ENCODE measurements around the gene B3GNT2.

B3GNT2 gene

DNA sequence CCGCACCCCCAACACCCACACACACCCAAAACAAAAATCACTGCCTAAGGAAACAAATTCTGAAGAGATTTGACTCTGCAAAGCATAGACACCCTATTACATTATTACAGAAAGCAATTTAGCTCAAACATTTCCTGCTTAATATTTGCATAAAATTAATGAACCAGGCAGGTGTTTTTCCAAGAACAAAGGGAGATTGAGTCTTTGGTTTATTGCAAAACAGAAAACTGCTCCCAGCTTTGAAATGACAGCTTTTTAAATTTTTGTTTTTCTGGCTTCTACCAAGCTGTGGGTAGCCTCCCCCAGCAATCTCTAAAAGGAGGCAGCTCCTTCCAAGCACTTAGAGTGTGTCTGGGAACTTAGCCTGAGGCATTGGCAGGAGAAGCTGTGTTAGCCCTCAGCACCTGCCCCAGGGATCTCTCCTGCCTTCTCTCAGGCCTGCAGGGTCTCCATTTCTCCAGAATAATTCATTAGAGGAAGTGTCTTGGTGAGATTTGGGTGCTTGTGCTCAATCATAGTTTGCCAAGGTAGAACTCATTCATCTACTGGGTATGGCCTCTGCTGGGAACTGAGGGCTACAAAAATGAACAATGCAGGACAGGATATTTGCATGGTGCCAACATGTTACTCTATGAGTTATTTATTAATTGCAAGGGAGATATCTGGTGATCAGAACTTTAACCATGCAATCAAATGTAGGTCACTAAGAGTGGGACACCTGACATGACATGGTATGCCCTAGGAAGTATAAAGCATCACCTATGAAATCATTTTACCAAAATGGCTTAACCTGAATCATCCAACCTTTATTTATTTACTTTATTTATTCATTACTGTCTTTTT, 58.7 kb downstream of the B3GNT2 start:
- Histone ChIP-seq H3K4me1 (ENCODE audit: insufficient read depth, low read length, poor library complexity, severe bottlenecking) (no peaks in the 10 kb centered on the region), H2AFZ (ENCODE audit: low read length) (no peak overlapping the region), H4K20me1 (ENCODE audit: insufficient read depth, low read length, poor library complexity, severe bottlenecking) (no peaks in the 10 kb centered on the region), H3F3A (ENCODE audit: low read depth) (no peaks in the 10 kb centered on the region), H3K9me3 (ENCODE audit: insufficient read depth, low read depth, low read length) (no peaks in the 10 kb centered on the region), H3K4me2 (ENCODE audit: low read depth, low read length, poor library complexity, severe bottlenecking) (no peak overlapping the region), H3K9ac (ENCODE audit: low read depth, low read length, poor library complexity, severe bottlenecking) (no peak overlapping the region), H3K79me2 (ENCODE audit: insufficient read depth, low read length) (no peaks in the 10 kb centered on the region), H3K9me2 (replicated peaks; ENCODE audit: low read depth, low read length) (no peaks in the 10 kb centered on the region), H3K4me3 (ENCODE audit: low read length, poor library complexity, severe bottlenecking) (no peak overlapping the region), H3K27me3 (ENCODE audit: insufficient read depth, low read length, poor library complexity, severe bottlenecking) (no peaks in the 10 kb centered on the region), H3K36me3 (ENCODE audit: insufficient read depth, low read length) (no peaks in the 10 kb centered on the region)
- TF ChIP-seq EZH2phosphoT487 (IDR thresholded peaks at IDR 0.05; ENCODE audit: borderline replicate concordance), result no peak
- TF ChIP-seq CTCF (conservative IDR thresholded peaks at IDR 0.05; ENCODE audit: low read length), result no peak

DNA sequence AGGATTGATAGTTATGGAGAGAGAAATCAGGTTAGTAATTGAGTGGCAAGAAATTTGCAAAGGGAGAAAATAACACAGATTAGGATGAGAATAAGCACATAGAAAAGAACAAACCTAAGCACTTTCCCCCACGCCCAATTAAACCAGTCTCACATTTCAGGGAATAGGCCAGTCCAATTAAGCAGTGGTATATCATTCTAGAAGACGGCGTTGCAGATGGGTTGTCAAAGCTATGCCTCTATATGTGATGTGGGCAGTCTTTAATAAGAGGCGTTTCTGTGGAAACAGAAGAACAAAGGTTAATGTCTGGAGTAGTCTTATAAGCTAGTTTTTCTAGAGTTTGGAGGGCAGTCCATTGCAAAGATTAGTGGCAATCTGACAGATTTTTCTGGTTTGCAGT, 61.6 kb downstream of the B3GNT2 start:
- TF ChIP-seq EZH2phosphoT487 (IDR thresholded peaks at IDR 0.05; ENCODE audit: borderline replicate concordance) (no peak), CTCF (conservative IDR thresholded peaks at IDR 0.05; ENCODE audit: low read length) (no peak)
- no peak overlapping the region for H3K9ac ChIP-seq (ENCODE audit: low read depth, low read length, poor library complexity, severe bottlenecking)
- no peaks in the 10 kb centered on the region for H3K27me3 ChIP-seq (ENCODE audit: insufficient read depth, low read length, poor library complexity, severe bottlenecking)
- no peaks in the 10 kb centered on the region for H3K36me3 ChIP-seq (ENCODE audit: insufficient read depth, low read length)
- no peaks in the 10 kb centered on the region for H3K9me2 ChIP-seq (replicated peaks; ENCODE audit: low read depth, low read length)
- H2AFZ ChIP-seq (ENCODE audit: low read length), result no peak overlapping the region
- H4K20me1 ChIP-seq (ENCODE audit: insufficient read depth, low read length, poor library complexity, severe bottlenecking), result no peaks in the 10 kb centered on the region
- no peak overlapping the region for H3K4me3 ChIP-seq (ENCODE audit: low read length, poor library complexity, severe bottlenecking)
- H3K79me2 ChIP-seq (ENCODE audit: insufficient read depth, low read length), result no peaks in the 10 kb centered on the region
- H3K9me3 ChIP-seq (ENCODE audit: insufficient read depth, low read depth, low read length), result no peaks in the 10 kb centered on the region
- no peaks in the 10 kb centered on the region for H3F3A ChIP-seq (ENCODE audit: low read depth)
- peaks cover 4% of the 10 kb centered on the region for H3K4me1 ChIP-seq (ENCODE audit: insufficient read depth, low read length, poor library complexity, severe bottlenecking)
- no peak overlapping the region for H3K4me2 ChIP-seq (ENCODE audit: low read depth, low read length, poor library complexity, severe bottlenecking)

DNA sequence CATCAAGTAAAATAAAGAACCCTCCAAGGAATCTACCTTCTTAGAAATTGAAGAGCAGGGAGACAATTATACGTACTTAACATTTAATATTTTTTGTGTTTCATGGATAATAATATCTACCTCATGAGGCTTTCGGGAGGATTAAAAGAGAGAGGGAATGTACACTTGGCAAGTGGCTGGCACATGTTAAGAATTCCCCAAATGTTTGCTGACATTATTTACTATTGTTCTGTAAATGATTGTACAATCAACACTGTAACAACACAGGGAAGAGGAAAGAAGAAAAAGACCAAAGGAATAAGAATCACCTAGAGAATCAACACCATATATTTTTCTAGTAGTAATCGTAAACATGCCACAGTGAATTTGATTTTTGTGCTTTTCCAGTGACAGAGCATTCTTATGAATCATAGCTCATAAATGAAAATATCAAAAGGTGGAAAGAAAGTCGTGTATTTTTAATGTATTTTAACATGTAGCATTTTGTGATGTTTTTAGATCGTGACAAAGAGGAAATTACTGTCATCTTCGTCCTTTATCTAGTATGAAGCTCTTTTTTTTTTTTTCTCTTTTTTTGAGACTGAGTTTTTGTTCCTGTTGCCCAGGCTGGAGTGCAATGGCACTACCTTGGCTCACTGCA, 67.3 kb downstream of the B3GNT2 start:
- Histone ChIP-seq H3K79me2 (ENCODE audit: insufficient read depth, low read length) (no peaks in the 10 kb centered on the region), H3K4me2 (ENCODE audit: low read depth, low read length, poor library complexity, severe bottlenecking) (no peak overlapping the region), H3K27me3 (ENCODE audit: insufficient read depth, low read length, poor library complexity, severe bottlenecking) (no peaks in the 10 kb centered on the region), H4K20me1 (ENCODE audit: insufficient read depth, low read length, poor library complexity, severe bottlenecking) (no peaks in the 10 kb centered on the region), H3K36me3 (ENCODE audit: insufficient read depth, low read length) (no peaks in the 10 kb centered on the region), H3K4me1 (ENCODE audit: insufficient read depth, low read length, poor library complexity, severe bottlenecking) (peaks cover 4% of the 10 kb centered on the region), H3K9ac (ENCODE audit: low read depth, low read length, poor library complexity, severe bottlenecking) (no peak overlapping the region), H3K9me3 (ENCODE audit: insufficient read depth, low read depth, low read length) (no peaks in the 10 kb centered on the region), H3F3A (ENCODE audit: low read depth) (no peaks in the 10 kb centered on the region), H3K9me2 (replicated peaks; ENCODE audit: low read depth, low read length) (no peaks in the 10 kb centered on the region), H3K4me3 (ENCODE audit: low read length, poor library complexity, severe bottlenecking) (no peak overlapping the region), H2AFZ (ENCODE audit: low read length) (no peak overlapping the region)
- no peak for TF ChIP-seq CTCF (conservative IDR thresholded peaks at IDR 0.05; ENCODE audit: low read length)
- TF ChIP-seq EZH2phosphoT487 (IDR thresholded peaks at IDR 0.05; ENCODE audit: borderline replicate concordance), result no peak

Measured in Loucy (cell line).